ENCODE measurements around the gene CHMP6. TPM values are rescaled to one million over a fixed set of nuclear protein-coding genes. Genes with fewer than 3 reads are reported as not detected.

The CHMP6 gene
- total and polyA plus RNA-seq, 2 experiments from 2014 or later: 35.5 to 58.8 TPM

- Histone ChIP-seq H3K27me3 (no peaks in the 10 kb centered on the region), H3K9me3 (ENCODE audit: low read depth) (no peaks in the 10 kb centered on the region), H3K4me1 (ENCODE audit: low read depth) (no peaks in the 10 kb centered on the region), H3K27ac (no peak overlapping the region), H3K36me3 (no peaks in the 10 kb centered on the region), H3K4me3 (no peak overlapping the region)
- TF ChIP-seq CTCF (IDR thresholded peaks at IDR 0.05; ENCODE audit: low read depth, low read length): no peak
- no peak for DNase-seq (ENCODE audit: low read depth in 1 of 2, low spot score in 1 of 2)
These were observed 45.6 kb downstream of the CHMP6 start for GRCh38 chr17:81037026-81037797.

GRCh38 chr17:81037798-81038733 is 46.4 kb downstream of the CHMP6 start:
- Histone ChIP-seq H3K27me3 (no peaks in the 10 kb centered on the region), H3K9me3 (ENCODE audit: low read depth) (no peaks in the 10 kb centered on the region), H3K36me3 (no peaks in the 10 kb centered on the region), H3K27ac (no peak overlapping the region), H3K4me1 (ENCODE audit: low read depth) (no peaks in the 10 kb centered on the region), H3K4me3 (no peak overlapping the region)
- DNase-seq (ENCODE audit: low read depth in 1 of 2, low spot score in 1 of 2): no peak
- no peak for TF ChIP-seq CTCF (IDR thresholded peaks at IDR 0.05; ENCODE audit: low read depth, low read length)

GRCh38 chr17:81039096-81039495 is 47.5 kb downstream of the CHMP6 start:
- no peak overlapping the region for H3K27ac ChIP-seq
- no peak overlapping the region for H3K4me3 ChIP-seq
- H3K36me3 ChIP-seq: no peaks in the 10 kb centered on the region
- no peaks in the 10 kb centered on the region for H3K4me1 ChIP-seq (ENCODE audit: low read depth)
- DNase-seq (ENCODE audit: low read depth in 1 of 2, low spot score in 1 of 2): no peak
- no peaks in the 10 kb centered on the region for H3K27me3 ChIP-seq
- TF ChIP-seq CTCF (IDR thresholded peaks at IDR 0.05; ENCODE audit: low read depth, low read length): no peak
- H3K9me3 ChIP-seq (ENCODE audit: low read depth): no peaks in the 10 kb centered on the region

GRCh38 chr17:81039854-81040758 is 48.5 kb downstream of the CHMP6 start:
- Histone ChIP-seq H3K4me3 (no peak overlapping the region), H3K27ac (no peak overlapping the region), H3K4me1 (ENCODE audit: low read depth) (no peaks in the 10 kb centered on the region), H3K9me3 (ENCODE audit: low read depth) (no peaks in the 10 kb centered on the region), H3K27me3 (no peaks in the 10 kb centered on the region), H3K36me3 (no peaks in the 10 kb centered on the region)
- TF ChIP-seq CTCF (IDR thresholded peaks at IDR 0.05; ENCODE audit: low read depth, low read length): no peak
- DNase-seq (ENCODE audit: low read depth in 1 of 2, low spot score in 1 of 2): peak in 1 of 2 donors; percentile 57

- DNase-seq (ENCODE audit: low read depth in 1 of 2, low spot score in 1 of 2): no peak
- no peaks in the 10 kb centered on the region for H3K4me1 ChIP-seq (ENCODE audit: low read depth)
- no peak overlapping the region for H3K4me3 ChIP-seq
- peak; percentile 61 for TF ChIP-seq CTCF (IDR thresholded peaks at IDR 0.05; ENCODE audit: low read depth, low read length)
- no peak overlapping the region for H3K27ac ChIP-seq
- no peaks in the 10 kb centered on the region for H3K36me3 ChIP-seq
- no peaks in the 10 kb centered on the region for H3K27me3 ChIP-seq
- no peaks in the 10 kb centered on the region for H3K9me3 ChIP-seq (ENCODE audit: low read depth)
These were observed 49.2 kb downstream of the CHMP6 start for GRCh38 chr17:81040791-81041337.

Data from cardiac muscle cell (in vitro differentiated cells and primary cell).